Testis (tissue), 2 donors: ENCODE data around the gene ITGA6.

Experiments
- CTCF ChIP-seq, 3 experiments: fragments of 450-650 bp in 2 of 3; fragments of 200-600 bp in 1 of 3; sonication (generic) in 1 of 3; IDR thresholded peaks; one replicate each; pipeline ENCODE4 v1.5.1; 2016 to 2019; ENCODE audit warnings: antibody characterized with exemption in 3 of 3, mild to moderate bottlenecking in 2 of 3, moderate library complexity in 1 of 3
- POLR2A ChIP-seq: fragments of 450-650 bp; IDR thresholded peaks from one replicate; pipeline ENCODE4 v1.6.1; 2017; ENCODE audit warnings: antibody characterized with exemption, mild to moderate bottlenecking, moderate library complexity

- TF ChIP-seq CTCF (IDR thresholded peaks at IDR 0.05): no peak
- TF ChIP-seq POLR2A: no peak
Measured at GRCh38 chr2:172430678-172431077, 3.3 kb downstream of the ITGA6 start.
